Mesenchymal stem cell (in vitro differentiated cells and primary cell): ENCODE measurements around the gene NEK11.
"Not testable (repeated sequence)": the region's sequence is repeated elsewhere in the genome, so short reads cannot be mapped to it uniquely, and the experiment has no call there.

Experiments
- DNase-seq: peaks from one replicate; pipeline ENCODE4 v3.0.0-alpha.2; 2013
- H2AFZ ChIP-seq: one replicate; pipeline ENCODE4 v1.6.1; 2013; ENCODE audit warnings: low read depth, mild to moderate bottlenecking, control low read depth, inconsistent platforms, low read length, moderate library complexity
- H2AK5ac ChIP-seq: 2 replicates; pipeline ENCODE4 v1.6.1; 2013; ENCODE audit warnings: low read length, moderate library complexity, mild to moderate bottlenecking, inconsistent platforms; ENCODE audit not compliant: severe bottlenecking
- H2BK120ac ChIP-seq: one replicate; pipeline ENCODE4 v1.6.1; 2013; ENCODE audit warnings: low read depth, mild to moderate bottlenecking, inconsistent platforms, low read length, moderate library complexity
- H2BK12ac ChIP-seq, 2 experiments: one replicate each; pipeline ENCODE4 v1.6.1; 2013; ENCODE audit warnings: inconsistent platforms in 2 of 2, low read length in 2 of 2, mild to moderate bottlenecking in 2 of 2, moderate library complexity in 2 of 2, control low read depth in 1 of 2
- H2BK15ac ChIP-seq: one replicate; pipeline ENCODE4 v1.6.1; 2013; ENCODE audit warnings: mild to moderate bottlenecking, low read depth, inconsistent platforms; ENCODE audit not compliant: poor library complexity, severe bottlenecking
- H2BK5ac ChIP-seq: 2 replicates; pipeline ENCODE4 v1.6.1; 2013; ENCODE audit warnings: low read depth, mild to moderate bottlenecking, low read length, control low read depth, inconsistent platforms; ENCODE audit not compliant: poor library complexity, severe bottlenecking
- H3K14ac ChIP-seq, 2 experiments: one replicate each; pipeline ENCODE4 v1.6.1; 2013; ENCODE audit warnings: inconsistent platforms in 2 of 2, low read length in 2 of 2, control low read depth in 1 of 2, mild to moderate bottlenecking in 1 of 2, moderate library complexity in 1 of 2
- H3K18ac ChIP-seq, 2 experiments: one replicate each; pipeline ENCODE4 v1.6.1; 2013; ENCODE audit warnings: inconsistent platforms in 2 of 2, low read length in 2 of 2, control low read depth in 1 of 2, low read depth in 1 of 2, mild to moderate bottlenecking in 1 of 2
- H3K23ac ChIP-seq, 2 experiments: one replicate each; pipeline ENCODE4 v1.6.1; 2013; ENCODE audit warnings: inconsistent platforms in 2 of 2, low read length in 2 of 2, mild to moderate bottlenecking in 2 of 2, moderate library complexity in 2 of 2, control low read depth in 1 of 2
- H3K27ac ChIP-seq: 2 replicates; pipeline ENCODE4 v1.5.1; 2013; ENCODE audit warnings: mild to moderate bottlenecking, moderate library complexity, low read length, control low read depth, inconsistent platforms; ENCODE audit not compliant: poor library complexity, severe bottlenecking
- H3K27me3 ChIP-seq, 2 experiments: 2 replicates each; pipeline versions ENCODE4 v1.6.1 to v1.7.0; 2013; ENCODE audit warnings: low read length in 2 of 2, mild to moderate bottlenecking in 2 of 2, moderate library complexity in 2 of 2, control low read depth in 1 of 2, inconsistent platforms in 1 of 2; ENCODE audit not compliant: control insufficient read depth in 1 of 2, insufficient read depth in 1 of 2
- H3K36me3 ChIP-seq, 2 experiments: 2 replicates each; pipeline versions ENCODE4 v1.6.1 to v1.7.0; 2013; ENCODE audit warnings: low read length in 2 of 2, control low read depth in 1 of 2, inconsistent platforms in 1 of 2, low read depth in 1 of 2, mild to moderate bottlenecking in 1 of 2; ENCODE audit not compliant: insufficient read depth in 2 of 2, control insufficient read depth in 1 of 2
- H3K4ac ChIP-seq, 2 experiments: one replicate each; pipeline ENCODE4 v1.6.1; 2013; ENCODE audit warnings: inconsistent platforms in 2 of 2, low read length in 2 of 2, mild to moderate bottlenecking in 2 of 2, moderate library complexity in 2 of 2, control low read depth in 1 of 2, low read depth in 1 of 2
- H3K4me1 ChIP-seq: 2 replicates; pipeline ENCODE4 v1.6.1; 2013; ENCODE audit warnings: low read depth, low read length, control low read depth; ENCODE audit not compliant: control insufficient read depth, insufficient read depth
- H3K4me2 ChIP-seq: 2 replicates; pipeline ENCODE4 v1.6.1; 2013; ENCODE audit warnings: low read length, mild to moderate bottlenecking, inconsistent platforms; ENCODE audit not compliant: poor library complexity, severe bottlenecking
- H3K4me3 ChIP-seq, 2 experiments: 2 replicates each; pipeline versions ENCODE4 v1.5.1 to v1.7.0; 2013; ENCODE audit warnings: low read length in 2 of 2, mild to moderate bottlenecking in 2 of 2, control low read depth in 1 of 2, low read depth in 1 of 2; ENCODE audit not compliant: insufficient read depth in 1 of 2
- H3K79me1 ChIP-seq: replicated peaks from 2 replicates; pipeline ENCODE4 v1.6.1; 2013; ENCODE audit warnings: mild to moderate bottlenecking, control low read depth, low read length, inconsistent platforms; ENCODE audit not compliant: poor library complexity, severe bottlenecking
- H3K9ac ChIP-seq: 2 replicates; pipeline ENCODE4 v1.7.0; 2013; ENCODE audit warnings: mild to moderate bottlenecking, low read length, moderate library complexity
- H3K9me3 ChIP-seq: 2 replicates; pipeline ENCODE4 v1.7.0; 2013; ENCODE audit warnings: mild to moderate bottlenecking, low read length; ENCODE audit not compliant: control insufficient read depth
- H4K8ac ChIP-seq: one replicate; pipeline ENCODE4 v1.6.1; 2013; ENCODE audit warnings: inconsistent platforms, mild to moderate bottlenecking, low read length, moderate library complexity
- H4K91ac ChIP-seq: one replicate; pipeline ENCODE4 v1.6.1; 2013; ENCODE audit warnings: mild to moderate bottlenecking, low read length, inconsistent platforms
- WGBS: methylation state at CpG from one replicate; pipeline ENCODE4 v1.1.7; 2013; ENCODE audit warnings: mixed read lengths; 5-methylcytosine and 5-hydroxymethylcytosine counted together

NEK11 gene

DNA sequence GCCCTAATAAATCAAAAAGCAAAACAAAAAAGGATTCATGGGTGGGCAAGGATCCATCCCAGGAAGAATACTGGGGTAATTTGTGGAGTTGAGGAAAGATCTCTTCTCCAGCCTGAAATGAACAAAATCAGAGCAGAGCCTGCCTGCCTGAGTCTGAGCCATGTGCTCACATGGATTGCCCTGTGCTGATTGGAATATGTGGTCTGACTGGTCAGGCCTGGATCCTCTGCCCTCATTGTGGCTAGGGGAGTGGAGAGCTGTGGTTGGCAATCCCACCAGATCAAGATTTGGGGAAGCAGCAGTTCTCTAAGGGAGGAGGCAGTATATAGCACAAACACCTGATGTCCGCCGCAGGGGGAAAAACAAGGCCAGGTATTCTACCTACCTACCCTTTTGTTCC, 348.1 kb downstream of the NEK11 start:
- H2BK12ac ChIP-seq, result no peak overlapping the region
- no peak overlapping the region for H3K14ac ChIP-seq
- no peak overlapping the region for H3K4me2 ChIP-seq
- H2BK120ac ChIP-seq, result no peak overlapping the region
- H4K91ac ChIP-seq, result no peak overlapping the region
- DNase-seq, result no peak
- H3K9me3 ChIP-seq, result no peaks in the 10 kb centered on the region
- H2AK5ac ChIP-seq, result no peak overlapping the region
- H2BK15ac ChIP-seq, result no peak overlapping the region
- 100% methylated on average over 2 of the region's 2 CpGs for WGBS
- no peak overlapping the region for H2AFZ ChIP-seq
- no peak overlapping the region for H3K4me3 ChIP-seq
- no peak overlapping the region for H3K18ac ChIP-seq
- no peak overlapping the region for H3K9ac ChIP-seq
- H3K79me1 ChIP-seq, result peaks cover 11% of the 10 kb centered on the region
- no peak overlapping the region for H3K4ac ChIP-seq
- H3K27me3 ChIP-seq, result no peaks in the 10 kb centered on the region
- no peak overlapping the region for H3K27ac ChIP-seq
- no peak overlapping the region for H2BK5ac ChIP-seq
- no peak overlapping the region for H3K23ac ChIP-seq
- H3K4me1 ChIP-seq, result peaks cover 2% of the 10 kb centered on the region
- H4K8ac ChIP-seq, result no peak overlapping the region
- peaks cover 14 to 58% of the 10 kb centered on the region in 2 experiments for H3K36me3 ChIP-seq

GRCh38 chr3:131380821-131381444, 354.3 kb downstream of the NEK11 start:
- peak overlapping the region; percentile 74 to 97 for H3K4me3 ChIP-seq
- not testable (repeated sequence) for H3K9me3 ChIP-seq, H2BK12ac ChIP-seq

GRCh38 chr3:131381445-131382291, 355.0 kb downstream of the NEK11 start, which contains the start of gene NUDT16:
TSS of gene NUDT16 (plus strand) at chr3:131381774. CDS start at chr3:131381805, 31 bp downstream.
- H3K27ac ChIP-seq, result peak within 1 kb of the TSS; percentile 22
- H3K4me1 ChIP-seq, result peaks cover 13% of the 10 kb centered on the region
- no peak within 1 kb of the TSS for H2AK5ac ChIP-seq
- peak within 1 kb of the TSS; percentile 94 for H2AFZ ChIP-seq
- H3K18ac ChIP-seq, result peak within 1 kb of the TSS; percentile 83
- H3K4me3 ChIP-seq, result peak within 1 kb of the TSS; percentile 88 to 97
- under 1% methylated on average over 72 of the region's 73 CpGs for WGBS
- no peak within 1 kb of the TSS for H2BK5ac ChIP-seq
- H3K14ac ChIP-seq, result peak within 1 kb of the TSS; percentile 92 to 98
- H2BK15ac ChIP-seq, result peak within 1 kb of the TSS; percentile 46
- H3K23ac ChIP-seq, result peak within 1 kb of the TSS in 1 of 2 experiments; percentile 75
- H2BK120ac ChIP-seq, result no peak within 1 kb of the TSS
- peaks cover 26 to 42% of the 10 kb centered on the region in 2 experiments for H3K36me3 ChIP-seq
- H3K79me1 ChIP-seq, result peaks cover 45% of the 10 kb centered on the region
- H4K91ac ChIP-seq, result peak within 1 kb of the TSS; percentile 91
- peak; percentile 99 for DNase-seq
- no peaks in the 10 kb centered on the region for H3K27me3 ChIP-seq
- H3K4me2 ChIP-seq, result peak within 1 kb of the TSS; percentile 60
- H4K8ac ChIP-seq, result peak within 1 kb of the TSS; percentile 97
- peak within 1 kb of the TSS; percentile 54 to 93 for H3K4ac ChIP-seq
- peak within 1 kb of the TSS; percentile 98 for H3K9ac ChIP-seq
- peak within 1 kb of the TSS in 1 of 2 experiments; percentile 37 for H2BK12ac ChIP-seq
- H3K9me3 ChIP-seq, result no peaks in the 10 kb centered on the region

More at GRCh38 chr3:131380821-131381444, 354.3 kb downstream of the NEK11 start:
- peak overlapping the region; percentile 98 for H3K9ac ChIP-seq
- peak overlapping the region; percentile 90 for H4K8ac ChIP-seq
- H2BK120ac ChIP-seq, H3K23ac ChIP-seq, H2AK5ac ChIP-seq, H3K4ac ChIP-seq, H3K27me3 ChIP-seq, H2BK5ac ChIP-seq, DNase-seq: not testable (repeated sequence)
- H3K4me2 ChIP-seq, result peak overlapping the region; percentile 59
- peak overlapping the region; percentile 22 for H3K27ac ChIP-seq
- peak overlapping the region; percentile 71 to 83 for H3K18ac ChIP-seq
- peak overlapping the region; percentile 57 to 92 for H3K14ac ChIP-seq
- peaks cover 45% of the 10 kb centered on the region for H3K79me1 ChIP-seq
- H4K91ac ChIP-seq, result peak overlapping the region; percentile 81
- H2AFZ ChIP-seq, result peak overlapping the region; percentile 83
- H2BK15ac ChIP-seq, result peak overlapping the region; percentile 46
- WGBS, result 20% methylated on average over 16 of the region's 16 CpGs
- peaks cover 13% of the 10 kb centered on the region for H3K4me1 ChIP-seq
- peaks cover 24 to 43% of the 10 kb centered on the region in 2 experiments for H3K36me3 ChIP-seq
